ENCODE measurements around the gene UBE2Q1. TPM values are rescaled to one million over a fixed set of nuclear protein-coding genes. Genes with fewer than 3 reads are reported as not detected.

The UBE2Q1 gene
- polyA plus RNA-seq, 2 of the 4 experiments (the other 2 are of a cell fraction), result 17.6 to 49.7 TPM

GRCh38 chr1:154599658-154600057 lies 41.2 kb upstream of the UBE2Q1 start:
- no peak for TF ChIP-seq TP53 (CRISPR knock-in tag; IDR thresholded peaks at IDR 0.05)
- no peak for TF ChIP-seq HOXB5 (CRISPR knock-in tag; IDR thresholded peaks at IDR 0.05)
- TF ChIP-seq, protein P1, sequence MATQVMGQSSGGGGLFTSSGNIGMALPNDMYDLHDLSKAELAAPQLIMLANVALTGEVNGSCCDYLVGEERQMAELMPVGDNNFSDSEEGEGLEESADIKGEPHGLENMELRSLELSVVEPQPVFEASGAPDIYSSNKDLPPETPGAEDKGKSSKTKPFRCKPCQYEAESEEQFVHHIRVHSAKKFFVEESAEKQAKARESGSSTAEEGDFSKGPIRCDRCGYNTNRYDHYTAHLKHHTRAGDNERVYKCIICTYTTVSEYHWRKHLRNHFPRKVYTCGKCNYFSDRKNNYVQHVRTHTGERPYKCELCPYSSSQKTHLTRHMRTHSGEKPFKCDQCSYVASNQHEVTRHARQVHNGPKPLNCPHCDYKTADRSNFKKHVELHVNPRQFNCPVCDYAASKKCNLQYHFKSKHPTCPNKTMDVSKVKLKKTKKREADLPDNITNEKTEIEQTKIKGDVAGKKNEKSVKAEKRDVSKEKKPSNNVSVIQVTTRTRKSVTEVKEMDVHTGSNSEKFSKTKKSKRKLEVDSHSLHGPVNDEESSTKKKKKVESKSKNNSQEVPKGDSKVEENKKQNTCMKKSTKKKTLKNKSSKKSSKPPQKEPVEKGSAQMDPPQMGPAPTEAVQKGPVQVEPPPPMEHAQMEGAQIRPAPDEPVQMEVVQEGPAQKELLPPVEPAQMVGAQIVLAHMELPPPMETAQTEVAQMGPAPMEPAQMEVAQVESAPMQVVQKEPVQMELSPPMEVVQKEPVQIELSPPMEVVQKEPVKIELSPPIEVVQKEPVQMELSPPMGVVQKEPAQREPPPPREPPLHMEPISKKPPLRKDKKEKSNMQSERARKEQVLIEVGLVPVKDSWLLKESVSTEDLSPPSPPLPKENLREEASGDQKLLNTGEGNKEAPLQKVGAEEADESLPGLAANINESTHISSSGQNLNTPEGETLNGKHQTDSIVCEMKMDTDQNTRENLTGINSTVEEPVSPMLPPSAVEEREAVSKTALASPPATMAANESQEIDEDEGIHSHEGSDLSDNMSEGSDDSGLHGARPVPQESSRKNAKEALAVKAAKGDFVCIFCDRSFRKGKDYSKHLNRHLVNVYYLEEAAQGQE (IDR thresholded peaks at IDR 0.05), result no peak
- no peak for TF ChIP-seq KDM5A (IDR thresholded peaks at IDR 0.05)
- TF ChIP-seq PBX3 (IDR thresholded peaks at IDR 0.05), result no peak
- TF ChIP-seq POLR2A (IDR thresholded peaks at IDR 0.05; ENCODE audit: low read length), result no peak
- no peak for TF ChIP-seq ZFP36 (IDR thresholded peaks at IDR 0.05; ENCODE audit: borderline replicate concordance, partially characterized antibody)
- no peak for TF ChIP-seq POLR2AphosphoS2 (conservative IDR thresholded peaks at IDR 0.05; ENCODE audit: low read length)
- no peak for TF ChIP-seq RCOR1 (IDR thresholded peaks at IDR 0.05; ENCODE audit: low read depth, low read length)
- TF ChIP-seq EP300 (IDR thresholded peaks at IDR 0.05), result no peak
- TF ChIP-seq CEBPB (IDR thresholded peaks at IDR 0.05), result no peak
- no peak for TF ChIP-seq HEYL (CRISPR knock-in tag; IDR thresholded peaks at IDR 0.05)
- TF ChIP-seq, protein P2, sequence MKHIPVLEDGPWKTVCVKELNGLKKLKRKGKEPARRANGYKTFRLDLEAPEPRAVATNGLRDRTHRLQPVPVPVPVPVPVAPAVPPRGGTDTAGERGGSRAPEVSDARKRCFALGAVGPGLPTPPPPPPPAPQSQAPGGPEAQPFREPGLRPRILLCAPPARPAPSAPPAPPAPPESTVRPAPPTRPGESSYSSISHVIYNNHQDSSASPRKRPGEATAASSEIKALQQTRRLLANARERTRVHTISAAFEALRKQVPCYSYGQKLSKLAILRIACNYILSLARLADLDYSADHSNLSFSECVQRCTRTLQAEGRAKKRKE (CRISPR knock-in tag; IDR thresholded peaks at IDR 0.05; ENCODE audit: low read depth), result no peak
- TF ChIP-seq CBX8 (IDR thresholded peaks at IDR 0.05), result no peak
- TF ChIP-seq TFCP2L1 (CRISPR knock-in tag; IDR thresholded peaks at IDR 0.05), result no peak
- TF ChIP-seq CHD4 (IDR thresholded peaks at IDR 0.05; ENCODE audit: borderline replicate concordance), result no peak
- POLR2A ChIA-PET, result no interaction called here
- Histone ChIP-seq H3K4me3 (no peak overlapping the region), H3K4me1 (no peaks in the 10 kb centered on the region), H3K9me3 (no peaks in the 10 kb centered on the region), H3K27ac (no peak overlapping the region), H3K4me2 (no peak overlapping the region)
- FAIRE-seq (no peak), ATAC-seq (no peak), DNase-seq (ENCODE audit: low read depth in 1 of 2, low spot score in 1 of 2) (no peak)
- CTCF ChIA-PET, result interaction anchor here (1.4 to 2.2 kb wide), 3 partner anchors 12 to 40 kb away, joined by 3 to 8 read pairs (median 4); no protein-coding TSS in a partner anchor
- 88% methylated on average over 3 of the region's 3 CpGs for WGBS (ENCODE audit: missing lambda C conversion rate)

DNA sequence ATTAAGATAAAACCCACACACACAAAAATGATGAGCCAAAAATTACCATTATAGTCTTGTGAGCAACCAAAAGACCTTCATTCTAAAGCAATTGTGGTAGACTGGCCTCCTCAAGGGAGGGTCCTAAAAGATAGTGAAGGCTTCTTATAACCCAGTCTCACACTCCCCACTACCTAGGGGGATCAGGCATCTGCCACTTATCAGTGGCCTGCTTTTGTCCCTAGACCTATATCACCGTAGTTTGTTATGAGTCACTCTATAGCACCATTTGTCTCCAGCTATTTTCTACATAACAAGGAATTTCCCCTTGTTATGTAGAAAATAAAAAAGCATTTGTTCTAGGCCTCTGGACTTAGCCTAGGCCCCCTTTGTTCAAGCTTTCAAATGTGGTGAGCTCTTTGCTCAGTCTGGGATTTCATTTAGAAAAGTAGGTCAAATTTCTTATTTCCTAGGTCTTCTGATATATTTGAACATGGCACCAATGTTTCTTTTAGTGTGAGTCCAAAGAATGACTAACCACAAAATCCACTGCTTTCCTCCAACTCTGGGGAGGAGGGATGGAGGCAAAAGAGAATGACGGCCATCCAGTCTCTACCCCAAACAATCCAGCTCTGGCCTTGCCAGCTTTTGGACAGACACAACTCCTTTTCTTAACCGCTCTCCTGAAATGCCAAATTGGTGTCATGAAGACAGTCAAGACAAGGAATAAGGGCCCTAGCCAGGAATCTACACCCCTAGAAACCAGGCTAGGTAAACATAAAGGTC lies 40.6 kb upstream of the UBE2Q1 start:
- no peak for TF ChIP-seq HOXB5 (CRISPR knock-in tag; IDR thresholded peaks at IDR 0.05)
- TF ChIP-seq ESRRA (IDR thresholded peaks at IDR 0.05; ENCODE audit: borderline replicate concordance, low read length), result no peak
- no peak for TF ChIP-seq RFX5 (IDR thresholded peaks at IDR 0.05)
- no peak for TF ChIP-seq BHLHE40 (IDR thresholded peaks at IDR 0.05; ENCODE audit: low read depth, low read length)
- no peak for TF ChIP-seq FOSB (CRISPR knock-in tag; IDR thresholded peaks at IDR 0.05)
- TF ChIP-seq TFCP2L1 (CRISPR knock-in tag; IDR thresholded peaks at IDR 0.05), result no peak
- TF ChIP-seq, protein P2 (CRISPR knock-in tag; IDR thresholded peaks at IDR 0.05; ENCODE audit: low read depth), result no peak
- TF ChIP-seq SMC3 (IDR thresholded peaks at IDR 0.05), result no peak
- TF ChIP-seq, protein P3, sequence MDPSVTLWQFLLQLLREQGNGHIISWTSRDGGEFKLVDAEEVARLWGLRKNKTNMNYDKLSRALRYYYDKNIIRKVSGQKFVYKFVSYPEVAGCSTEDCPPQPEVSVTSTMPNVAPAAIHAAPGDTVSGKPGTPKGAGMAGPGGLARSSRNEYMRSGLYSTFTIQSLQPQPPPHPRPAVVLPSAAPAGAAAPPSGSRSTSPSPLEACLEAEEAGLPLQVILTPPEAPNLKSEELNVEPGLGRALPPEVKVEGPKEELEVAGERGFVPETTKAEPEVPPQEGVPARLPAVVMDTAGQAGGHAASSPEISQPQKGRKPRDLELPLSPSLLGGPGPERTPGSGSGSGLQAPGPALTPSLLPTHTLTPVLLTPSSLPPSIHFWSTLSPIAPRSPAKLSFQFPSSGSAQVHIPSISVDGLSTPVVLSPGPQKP (IDR thresholded peaks at IDR 0.05; ENCODE audit: low read depth, low read length), result no peak
- no peak for TF ChIP-seq FOSL2 (IDR thresholded peaks at IDR 0.05)
- no peak for TF ChIP-seq FOSL2 (CRISPR knock-in tag; IDR thresholded peaks at IDR 0.05)
- no peak for TF ChIP-seq MAZ (IDR thresholded peaks at IDR 0.05; ENCODE audit: borderline replicate concordance, low read depth, low read length)
- Histone ChIP-seq H3K4me2 (no peak overlapping the region), H3K4me1 (no peaks in the 10 kb centered on the region), H3K9me3 (no peaks in the 10 kb centered on the region), H3K4me3 (no peak overlapping the region), H3K27ac (no peak overlapping the region)
- DNase-seq (ENCODE audit: low read depth in 1 of 2, low spot score in 1 of 2), result no peak
- ChIA-PET POLR2A (no interaction called here), CTCF (interaction anchor here (1.0 to 2.2 kb wide), 4 partner anchors 11 to 39 kb away, joined by 3 to 8 read pairs (median 4); no protein-coding TSS in a partner anchor)
- FAIRE-seq, result no peak
- no peak for ATAC-seq
- WGBS (ENCODE audit: missing lambda C conversion rate), result 85% methylated on average over 3 of the region's 3 CpGs
